GM23248 (cell line): ENCODE data around the gene PSMG3. TPM values are rescaled to one million over a fixed set of nuclear protein-coding genes. Genes with fewer than 3 reads are reported as not detected.

Experiments used
- DNase-seq: peaks from one replicate; pipeline ENCODE4 v3.0.0-alpha.2; 2015
- H2AFZ ChIP-seq: fragments of 200-600 bp; sonication (generic); 2 replicates; pipeline ENCODE4 v1.6.1; 2016; ENCODE audit warnings: antibody characterized with exemption
- H3F3A ChIP-seq: fragments of 200-600 bp; sonication (generic); 2 replicates; pipeline ENCODE4 v1.6.1; 2016; ENCODE audit warnings: mild to moderate bottlenecking, antibody characterized with exemption, mixed run types; ENCODE audit not compliant: insufficient read depth
- H3K27ac ChIP-seq: fragments of 200-600 bp; sonication (generic); 2 replicates; pipeline ENCODE4 v1.5.1; 2016; ENCODE audit warnings: mild to moderate bottlenecking
- H3K27me3 ChIP-seq: fragments of 200-600 bp; sonication (generic); replicated peaks from 2 replicates; pipeline ENCODE4 v1.6.1; 2016; ENCODE audit warnings: mild to moderate bottlenecking; ENCODE audit not compliant: insufficient read depth
- H3K36me3 ChIP-seq: fragments of 200-600 bp; sonication (generic); 2 replicates; pipeline ENCODE4 v1.6.1; 2016; ENCODE audit warnings: low read depth, mild to moderate bottlenecking
- H3K4me1 ChIP-seq: fragments of 200-600 bp; sonication (generic); 2 replicates; pipeline ENCODE4 v1.6.1; 2016; ENCODE audit warnings: mild to moderate bottlenecking; ENCODE audit not compliant: insufficient read depth
- H3K4me2 ChIP-seq: fragments of 200-600 bp; sonication (generic); one replicate; pipeline ENCODE4 v1.6.1; 2016; ENCODE audit warnings: mild to moderate bottlenecking; ENCODE audit not compliant: unreplicated experiment
- H3K4me3 ChIP-seq: fragments of 200-600 bp; sonication (generic); 2 replicates; pipeline ENCODE4 v1.5.1; 2016; ENCODE audit warnings: mild to moderate bottlenecking
- H3K79me2 ChIP-seq: fragments of 200-600 bp; sonication (generic); 2 replicates; pipeline ENCODE4 v1.6.1; 2016; ENCODE audit warnings: mild to moderate bottlenecking; ENCODE audit not compliant: insufficient read depth
- H3K9ac ChIP-seq: fragments of 200-600 bp; sonication (generic); 2 replicates; pipeline ENCODE4 v1.6.1; 2016; ENCODE audit warnings: mild to moderate bottlenecking
- H3K9me2 ChIP-seq: fragments of 200-600 bp; sonication (generic); 2 replicates; pipeline ENCODE4 v1.6.1; 2016; ENCODE audit warnings: mixed run types, mild to moderate bottlenecking, moderate library complexity; ENCODE audit not compliant: insufficient read depth
- H3K9me3 ChIP-seq: fragments of 200-600 bp; sonication (generic); one replicate; pipeline ENCODE4 v1.6.1; 2017; ENCODE audit warnings: low read depth
- H4K20me1 ChIP-seq: fragments of 200-600 bp; sonication (generic); 2 replicates; pipeline ENCODE4 v1.6.0; 2016; ENCODE audit not compliant: insufficient read depth
- EZH2 ChIP-seq: fragments of 200-600 bp; sonication (generic); IDR thresholded peaks from 2 replicates; pipeline ENCODE4 v1.6.1; 2018; ENCODE audit warnings: antibody characterized with exemption, mild to moderate bottlenecking; ENCODE audit not compliant: insufficient read depth, poor library complexity, severe bottlenecking
- EZH2phosphoT487 ChIP-seq: fragments of 200-600 bp; sonication (generic); IDR thresholded peaks from 2 replicates; pipeline ENCODE4 v1.6.1; 2018; ENCODE audit warnings: antibody characterized with exemption, moderate library complexity, mild to moderate bottlenecking, low read depth; ENCODE audit not compliant: insufficient read depth
- WGBS, 2 experiments: methylation state at CpG; one replicate each; pipeline ENCODE4 v1.1.6; 2015 to 2017; ENCODE audit warnings: low lambda C conversion rate in 2 of 2, low coverage in 1 of 2; ENCODE audit errors: missing lambda C conversion rate in 2 of 2; 5-methylcytosine and 5-hydroxymethylcytosine counted together
- in situ Hi-C: fragments of 300-500 bp; cut with MboI; formaldehyde crosslinking; loops from 2 replicates; pipeline ENCODE4 v1.15.0; 2020
- polyA plus RNA-seq: library from polyadenylated mRNA; unstranded; fragments of >200 nt; fragmentation: Nextera tagmentation; extraction: Ambion mirVana; gene quantifications from 2 replicates; pipeline ENCODE4 v1.2.1, GENCODE V29; 2016
- total RNA-seq: library from RNA; depleted of rRNA; stranded (reverse); fragments of >200 nt; shearing (Covaris generic); gene quantifications from 2 replicates; pipeline ENCODE4 v1.2.3, GENCODE V29; 2014; rRNA removed

Gene PSMG3
- total RNA-seq (28.3 and 36.8 TPM in 2 replicates), polyA plus RNA-seq (56.2 and 58.1 TPM in 2 replicates)

GRCh38 chr7:1569833-1570632 is at the start of gene PSMG3:
PSMG3 (minus strand) TSS chr7:1570032; CDS start chr7:1569339, 693 bp downstream.
- H4K20me1 ChIP-seq: no peaks in the 10 kb centered on the region
- peak within 1 kb of the TSS; percentile 98 for H3K9ac ChIP-seq
- peak within 1 kb of the TSS; percentile 73 for H2AFZ ChIP-seq
- TF ChIP-seq EZH2 (no peak), EZH2phosphoT487 (no peak)
- in situ Hi-C loops: loop anchor here (10.0 kb wide), 1 partner anchor 775 kb away; no protein-coding TSS in a partner anchor
- peaks cover 36% of the 10 kb centered on the region for H3K4me1 ChIP-seq
- peaks cover 21% of the 10 kb centered on the region for H3K79me2 ChIP-seq
- no peaks in the 10 kb centered on the region for H3K36me3 ChIP-seq
- no peaks in the 10 kb centered on the region for H3K9me3 ChIP-seq
- WGBS, 2 experiments: 1 to 2% methylated on average over 66 to 83 of the region's 95 CpGs
- DNase-seq: peak; percentile 99
- H3K27me3 ChIP-seq: no peaks in the 10 kb centered on the region
- peak within 1 kb of the TSS; percentile 97 for H3K4me2 ChIP-seq
- peak within 1 kb of the TSS; percentile 99 for H3K27ac ChIP-seq
- H3K9me2 ChIP-seq: no peaks in the 10 kb centered on the region
- peaks cover 32% of the 10 kb centered on the region for H3F3A ChIP-seq
- peak within 1 kb of the TSS; percentile 84 for H3K4me3 ChIP-seq

GRCh38 chr7:1618475-1618874 is 48.6 kb upstream of the PSMG3 start:
- in situ Hi-C loops: no loop called here
- H4K20me1 ChIP-seq: no peaks in the 10 kb centered on the region
- TF ChIP-seq EZH2 (no peak), EZH2phosphoT487 (no peak)

GRCh38 chr7:1617957-1618356 is 48.1 kb upstream of the PSMG3 start:
- DNase-seq: no peak
- Histone ChIP-seq H3K4me3 (no peak overlapping the region), H2AFZ (no peak overlapping the region), H4K20me1 (no peaks in the 10 kb centered on the region), H3K27ac (no peak overlapping the region), H3K79me2 (no peaks in the 10 kb centered on the region), H3K27me3 (peaks cover 17% of the 10 kb centered on the region), H3K9me2 (no peaks in the 10 kb centered on the region), H3K9ac (no peak overlapping the region), H3K9me3 (no peaks in the 10 kb centered on the region), H3K4me2 (no peak overlapping the region), H3K36me3 (no peaks in the 10 kb centered on the region), H3F3A (no peaks in the 10 kb centered on the region), H3K4me1 (no peaks in the 10 kb centered on the region)
- 77 to 78% methylated on average over 8 of the region's 8 CpGs for WGBS, 2 experiments
- in situ Hi-C loops: no loop called here
- TF ChIP-seq EZH2phosphoT487: no peak
- no peak for TF ChIP-seq EZH2

More at GRCh38 chr7:1618475-1618874, 48.6 kb upstream of the PSMG3 start:
- Histone ChIP-seq H3K4me1 (no peaks in the 10 kb centered on the region), H2AFZ (no peak overlapping the region), H3K9me2 (no peaks in the 10 kb centered on the region), H3K9me3 (no peaks in the 10 kb centered on the region), H3K36me3 (no peaks in the 10 kb centered on the region), H3K4me2 (no peak overlapping the region), H3K4me3 (no peak overlapping the region), H3K79me2 (no peaks in the 10 kb centered on the region), H3K27ac (no peak overlapping the region), H3F3A (no peaks in the 10 kb centered on the region), H3K9ac (no peak overlapping the region), H3K27me3 (peaks cover 17% of the 10 kb centered on the region)
- WGBS, 2 experiments: 73 to 76% methylated on average over 3 of the region's 3 CpGs
- no peak for DNase-seq

- 74 to 79% methylated on average over 8 of the region's 8 CpGs for WGBS, 2 experiments
- Histone ChIP-seq H4K20me1 (no peaks in the 10 kb centered on the region), H3K9me2 (no peaks in the 10 kb centered on the region), H3K4me3 (no peak overlapping the region), H3K27me3 (peaks cover 11% of the 10 kb centered on the region), H3K4me2 (no peak overlapping the region), H3K4me1 (peaks cover 5% of the 10 kb centered on the region; the same call in 1 of the 2 replicates), H3K79me2 (no peaks in the 10 kb centered on the region), H3F3A (peaks cover 7% of the 10 kb centered on the region; the same call in 1 of the 2 replicates), H2AFZ (no peak overlapping the region), H3K9me3 (no peaks in the 10 kb centered on the region), H3K9ac (no peak overlapping the region), H3K36me3 (no peaks in the 10 kb centered on the region), H3K27ac (no peak overlapping the region)
- DNase-seq: no peak
- TF ChIP-seq EZH2phosphoT487: no peak
- in situ Hi-C loops: no loop called here
Measured at GRCh38 chr7:1616741-1617140, 46.9 kb upstream of the PSMG3 start.
